Ureter (tissue), 1 donor: ENCODE measurements around the gene LCE7A. TPM values are rescaled to one million over a fixed set of nuclear protein-coding genes. Genes with fewer than 3 reads are reported as not detected.

Experiments
- DNase-seq: peaks from one replicate; pipeline ENCODE4 v3.0.0-alpha.2; 2020; ENCODE audit warnings: low spot score
- total RNA-seq: library from RNA; stranded (reverse); gene quantifications from one replicate; pipeline ENCODE4 v1.2.4, GENCODE V29; 2023
- donor health status: DM: yes; HTN: yes; CAD: no.

Gene LCE7A
- total RNA-seq, 1 donor from 2014 or later, result not detected

- DNase-seq, result peak; percentile 66
Observed at GRCh38 chr1:152880316-152880715, 20.5 kb downstream of the LCE7A start.

GRCh38 chr1:152880907-152881306, 21.1 kb downstream of the LCE7A start:
- no peak for DNase-seq

- no peak for DNase-seq
Observed at GRCh38 chr1:152884085-152884484, 24.3 kb downstream of the LCE7A start.

GRCh38 chr1:152884506-152884905, 24.7 kb downstream of the LCE7A start:
- no peak for DNase-seq

- no peak for DNase-seq
Observed at GRCh38 chr1:152884966-152885624, 25.3 kb downstream of the LCE7A start.

- no peak for DNase-seq
Observed at GRCh38 chr1:152886085-152886484, 26.3 kb downstream of the LCE7A start.

GRCh38 chr1:152886758-152887409, 27.1 kb downstream of the LCE7A start:
- DNase-seq, result no peak

- no peak for DNase-seq
Observed at GRCh38 chr1:152888126-152888525, 28.3 kb downstream of the LCE7A start.

GRCh38 chr1:152899027-152899426, 39.2 kb downstream of the LCE7A start:
- DNase-seq, result no peak

- no peak for DNase-seq
Observed at GRCh38 chr1:152899883-152900282, 40.1 kb downstream of the LCE7A start.

GRCh38 chr1:152901631-152902030, 41.8 kb downstream of the LCE7A start:
- DNase-seq, result no peak

- DNase-seq, result no peak
Observed at GRCh38 chr1:152902636-152903035, 42.8 kb downstream of the LCE7A start.

GRCh38 chr1:152904688-152905440, 45.1 kb downstream of the LCE7A start:
- DNase-seq, result no peak

- DNase-seq, result peak; percentile 70
Observed at GRCh38 chr1:152906023-152906565, 46.3 kb downstream of the LCE7A start.

- DNase-seq, result peak; percentile 72
Observed at GRCh38 chr1:152907686-152908601, 48.1 kb downstream of the LCE7A start, which contains the start of gene IVL. TSS of gene IVL (plus strand) at chr1:152908546. CDS start at chr1:152909798, 1,252 bp downstream.

GRCh38 chr1:152909206-152909605, 49.4 kb downstream of the LCE7A start:
- DNase-seq, result no peak

Other genes starting within 250 kb of the LCE7A start
- gene LCE3B, start 246.2 kb upstream of the LCE7A start, total RNA-seq, result not detected
- gene LCE3A, start 236.9 kb upstream of the LCE7A start, total RNA-seq, result not detected
- gene LCE2D, start 196.6 kb upstream of the LCE7A start, total RNA-seq, result not detected
- gene LCE2C, start 184.7 kb upstream of the LCE7A start, total RNA-seq, result not detected
- gene LCE2B, start 173.9 kb upstream of the LCE7A start, total RNA-seq, result not detected
- not detected for gene LCE2A, start 161.7 kb upstream of the LCE7A start, total RNA-seq
- gene LCE4A, start 151.8 kb upstream of the LCE7A start, total RNA-seq, result not detected
- not detected for gene KPRP, start 102.0 kb upstream of the LCE7A start, total RNA-seq
- not detected for gene LCE1F, start 84.9 kb upstream of the LCE7A start, total RNA-seq
- gene LCE1E, start 73.7 kb upstream of the LCE7A start, total RNA-seq, result not detected
- not detected for gene LCE1D, start 63.3 kb upstream of the LCE7A start, total RNA-seq
- gene LCE1C, start 53.3 kb upstream of the LCE7A start, total RNA-seq, result not detected
- gene LCE1B, start 48.0 kb upstream of the LCE7A start, total RNA-seq, result not detected
- not detected for gene LCE1A, start 32.5 kb upstream of the LCE7A start, total RNA-seq
- not detected for gene LCE6A, start 17.1 kb upstream of the LCE7A start, total RNA-seq
- gene SMCP, start 18.3 kb downstream of the LCE7A start, total RNA-seq, result not detected
- 43.4 TPM for gene IVL, start 48.5 kb downstream of the LCE7A start, total RNA-seq
- gene SPRR5, start 87.2 kb downstream of the LCE7A start, total RNA-seq, result not detected
- gene SPRR4, start 110.7 kb downstream of the LCE7A start, total RNA-seq, result not detected
- 13.8 TPM for gene SPRR1A, start 124.1 kb downstream of the LCE7A start, total RNA-seq
- 79.0 TPM for gene SPRR3, start 141.8 kb downstream of the LCE7A start, total RNA-seq
- 0.91 TPM for gene SPRR1B, start 171.2 kb downstream of the LCE7A start, total RNA-seq
- not detected for gene SPRR2D, start 181.1 kb downstream of the LCE7A start, total RNA-seq
- gene SPRR2A, start 197.5 kb downstream of the LCE7A start, total RNA-seq, result 0.96 TPM
- gene SPRR2B, start 211.6 kb downstream of the LCE7A start, total RNA-seq, result not detected
- gene SPRR2E, start 234.5 kb downstream of the LCE7A start, total RNA-seq, result not detected